Breast epithelium (tissue), 4 donors: ENCODE measurements around the gene ZNF503. TPM values are rescaled to one million over a fixed set of nuclear protein-coding genes. Genes with fewer than 3 reads are reported as not detected.

Experiments used
- DNase-seq, 2 donors: peaks; one replicate each; pipeline ENCODE4 v3.0.0-alpha.2; 2019; ENCODE audit warnings: low spot score in 2 of 2
- H3K27ac ChIP-seq, 2 donors: fragments of 200-600 bp; sonication (generic) in 1 of 2; one replicate each; pipeline ENCODE4 v1.5.1; 2016 to 2019; ENCODE audit warnings: mild to moderate bottlenecking in 1 of 2
- H3K27me3 ChIP-seq, 2 donors: fragments of 200-600 bp; sonication (generic) in 1 of 2; one replicate each; pipeline versions ENCODE4 v1.5.1 to v1.6.0; 2017 to 2019; ENCODE audit warnings: control low read depth in 1 of 2, mild to moderate bottlenecking in 1 of 2
- H3K36me3 ChIP-seq: fragments of 200-600 bp; one replicate; pipeline ENCODE4 v1.5.1; 2019
- H3K4me1 ChIP-seq, 2 donors: fragments of 200-600 bp; sonication (generic); one replicate each; pipeline ENCODE4 v1.5.1; 2016 to 2019; ENCODE audit warnings: control low read depth in 1 of 2
- H3K4me3 ChIP-seq, 3 donors: fragments of 200-600 bp; sonication (generic); 1 replicate in 2 of 3; 2 replicates in 1 of 3; pipeline ENCODE4 v1.5.1; 2016 to 2019; ENCODE audit warnings: mild to moderate bottlenecking in 3 of 3, moderate library complexity in 2 of 3
- H3K9me3 ChIP-seq, 2 donors: fragments of 200-600 bp; sonication (generic) in 1 of 2; one replicate each; pipeline ENCODE4 v1.5.1; 2016 to 2019; ENCODE audit warnings: control low read depth in 1 of 2
- POLR2A ChIP-seq: fragments of 450-650 bp; IDR thresholded peaks from one replicate; pipeline ENCODE4 v1.6.1; 2016; ENCODE audit warnings: antibody characterized with exemption, mild to moderate bottlenecking, moderate library complexity
- POLR2AphosphoS5 ChIP-seq, 3 donors: sonication (generic); formaldehyde crosslinking; IDR thresholded peaks; one replicate each; pipeline ENCODE4 v1.6.1; 2017; ENCODE audit warnings: antibody characterized with exemption in 3 of 3
- intact Hi-C: fragments of 100-400 bp; cut with DNase I; formaldehyde crosslinking; loops from one replicate; pipeline ENCODE4 v1.15.1; 2023; ENCODE audit warnings: low total_unique reads
- total RNA-seq, 3 donors: library from RNA; depleted of rRNA; stranded (reverse); fragments of >200 nt; gene quantifications; one replicate each; pipeline ENCODE4 v1.1.0, GENCODE V29; 2016
- TF ChIP-seq, protein P1 (sequence below), 3 donors: fragments of 450-650 bp; IDR thresholded peaks; one replicate each; pipeline ENCODE4 v1.5.1; 2016 to 2017; ENCODE audit warnings: antibody characterized with exemption in 3 of 3, mild to moderate bottlenecking in 3 of 3, moderate library complexity in 3 of 3

Gene ZNF503
- total RNA-seq, 3 donors from 2014 or later: 3.6 to 10.9 (median 7.6) TPM

DNA sequence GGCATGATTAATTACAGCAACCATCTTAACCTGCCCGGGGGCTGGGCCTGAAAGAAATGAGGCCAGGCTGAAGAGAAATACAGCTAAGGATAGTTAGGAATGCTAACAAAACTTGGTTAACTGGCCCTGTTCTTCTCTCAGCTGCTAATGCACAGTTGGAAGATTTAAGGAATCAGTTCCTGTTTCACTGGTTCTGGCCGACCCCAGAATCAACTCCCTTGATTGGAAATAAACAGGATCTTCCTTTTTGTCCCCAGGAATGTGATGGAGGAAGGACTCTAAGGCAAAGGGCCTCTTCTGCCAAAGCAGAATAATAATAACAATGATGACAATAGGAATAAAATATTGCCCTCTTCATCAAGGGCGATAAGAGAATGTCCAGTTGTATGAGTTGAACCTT, 26.4 kb upstream of the ZNF503 start:
- Histone ChIP-seq H3K27me3 (no peaks in the 10 kb centered on the region), H3K36me3 (no peaks in the 10 kb centered on the region), H3K4me1 (peaks cover 0 to 5% of the 10 kb centered on the region in 2 donors), H3K9me3 (no peaks in the 10 kb centered on the region), H3K27ac (peak overlapping the region in 1 of 2 donors; percentile 10), H3K4me3 (no peak overlapping the region)
- intact Hi-C loops: no loop called here
- TF ChIP-seq, protein P1, sequence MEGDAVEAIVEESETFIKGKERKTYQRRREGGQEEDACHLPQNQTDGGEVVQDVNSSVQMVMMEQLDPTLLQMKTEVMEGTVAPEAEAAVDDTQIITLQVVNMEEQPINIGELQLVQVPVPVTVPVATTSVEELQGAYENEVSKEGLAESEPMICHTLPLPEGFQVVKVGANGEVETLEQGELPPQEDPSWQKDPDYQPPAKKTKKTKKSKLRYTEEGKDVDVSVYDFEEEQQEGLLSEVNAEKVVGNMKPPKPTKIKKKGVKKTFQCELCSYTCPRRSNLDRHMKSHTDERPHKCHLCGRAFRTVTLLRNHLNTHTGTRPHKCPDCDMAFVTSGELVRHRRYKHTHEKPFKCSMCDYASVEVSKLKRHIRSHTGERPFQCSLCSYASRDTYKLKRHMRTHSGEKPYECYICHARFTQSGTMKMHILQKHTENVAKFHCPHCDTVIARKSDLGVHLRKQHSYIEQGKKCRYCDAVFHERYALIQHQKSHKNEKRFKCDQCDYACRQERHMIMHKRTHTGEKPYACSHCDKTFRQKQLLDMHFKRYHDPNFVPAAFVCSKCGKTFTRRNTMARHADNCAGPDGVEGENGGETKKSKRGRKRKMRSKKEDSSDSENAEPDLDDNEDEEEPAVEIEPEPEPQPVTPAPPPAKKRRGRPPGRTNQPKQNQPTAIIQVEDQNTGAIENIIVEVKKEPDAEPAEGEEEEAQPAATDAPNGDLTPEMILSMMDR (IDR thresholded peaks at IDR 0.05): no peak
- TF ChIP-seq POLR2AphosphoS5 (IDR thresholded peaks at IDR 0.05): no peak
- TF ChIP-seq POLR2A: no peak
- no peak for DNase-seq

DNA sequence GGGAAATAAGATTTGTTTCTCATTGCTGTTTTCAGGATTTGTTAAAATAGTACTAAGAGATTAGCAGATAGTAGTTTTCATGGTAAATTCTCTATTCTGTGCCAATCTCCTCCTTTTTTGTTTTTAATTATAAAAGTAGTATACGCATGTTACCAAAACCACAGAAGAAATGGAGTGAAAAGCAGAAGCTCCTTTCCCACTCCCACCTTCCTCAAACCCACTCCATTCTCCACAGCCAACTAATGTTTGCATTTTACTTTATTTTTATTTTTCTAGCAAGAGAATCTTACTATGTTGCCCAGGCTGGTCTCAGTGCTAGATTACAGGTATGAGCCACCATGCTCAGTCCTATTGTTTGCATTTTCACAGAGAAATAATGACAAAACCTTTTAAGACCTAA, 25.3 kb upstream of the ZNF503 start:
- intact Hi-C loops: no loop called here
- no peaks in the 10 kb centered on the region for H3K9me3 ChIP-seq

DNA sequence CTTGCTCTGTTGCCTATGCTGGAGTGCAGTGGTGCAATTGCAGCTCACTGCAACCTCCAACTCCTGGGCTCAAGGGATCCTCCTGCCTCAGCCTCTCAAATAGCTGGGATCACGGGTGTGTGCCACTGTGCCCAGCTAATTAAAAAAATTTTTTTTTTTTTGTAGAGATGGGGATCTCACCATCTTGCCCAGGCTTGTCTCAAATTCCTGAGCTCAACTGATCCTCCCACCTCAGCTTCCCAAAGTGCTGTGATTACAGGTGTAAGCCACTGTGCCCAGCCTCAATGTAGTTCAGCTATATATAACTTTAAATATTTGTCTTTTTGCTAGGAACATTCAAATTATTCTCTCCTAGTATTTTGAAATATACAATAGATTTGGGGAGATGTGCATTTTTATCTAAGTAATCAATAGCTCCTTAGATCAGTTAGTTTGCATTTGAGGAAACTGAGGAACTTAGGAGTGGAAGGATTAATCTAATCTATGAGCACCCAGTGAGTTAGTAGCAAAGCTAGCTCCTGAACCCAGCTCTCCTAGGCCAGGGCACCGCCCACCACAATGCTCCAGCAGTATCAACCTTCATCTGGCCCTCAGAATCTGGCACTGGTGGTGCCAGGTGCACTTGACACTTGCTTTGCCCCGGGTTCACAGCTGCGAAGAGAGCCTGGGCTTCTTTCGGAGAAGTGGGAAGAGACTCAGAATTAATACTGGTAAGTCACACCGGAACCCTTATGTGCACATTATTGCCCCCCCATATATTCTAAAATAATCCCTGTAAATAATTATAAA, 23.9 kb upstream of the ZNF503 start:
- intact Hi-C loops: no loop called here

More for the DNA sequence above, 25.3 kb upstream of the ZNF503 start:
- Histone ChIP-seq H3K4me1 (peaks cover 0 to 5% of the 10 kb centered on the region in 2 donors), H3K4me3 (no peak overlapping the region), H3K27me3 (no peaks in the 10 kb centered on the region), H3K27ac (no peak overlapping the region), H3K36me3 (no peaks in the 10 kb centered on the region)
- DNase-seq: no peak
- TF ChIP-seq, protein P1 (IDR thresholded peaks at IDR 0.05): no peak
- no peak for TF ChIP-seq POLR2A
- no peak for TF ChIP-seq POLR2AphosphoS5 (IDR thresholded peaks at IDR 0.05)

DNA sequence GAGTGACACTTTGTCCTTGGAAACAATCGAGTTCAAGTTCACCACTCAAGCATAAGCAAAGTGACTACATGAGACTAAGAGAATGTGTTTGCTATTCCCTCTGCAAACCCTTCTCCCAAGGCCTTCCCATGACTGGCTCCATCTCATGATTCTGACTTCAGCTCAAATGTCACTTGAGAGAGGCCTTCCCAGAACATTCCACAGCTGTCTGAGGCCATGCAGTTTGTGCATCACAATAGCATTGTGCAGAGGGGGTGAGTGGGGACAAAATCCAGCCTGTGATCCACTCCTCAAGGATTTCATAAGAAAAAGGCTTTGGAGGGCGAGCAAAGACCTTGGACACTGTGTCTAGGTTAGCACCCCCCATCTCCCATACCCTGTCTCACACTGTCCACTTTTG, 23.0 kb upstream of the ZNF503 start:
- Histone ChIP-seq H3K4me1 (no peaks in the 10 kb centered on the region), H3K9me3 (no peaks in the 10 kb centered on the region), H3K36me3 (no peaks in the 10 kb centered on the region), H3K27ac (no peak overlapping the region), H3K27me3 (no peaks in the 10 kb centered on the region), H3K4me3 (no peak overlapping the region)
- no peak for DNase-seq
- intact Hi-C loops: no loop called here
- TF ChIP-seq POLR2A: no peak
- no peak for TF ChIP-seq POLR2AphosphoS5 (IDR thresholded peaks at IDR 0.05)
- TF ChIP-seq, protein P1 (IDR thresholded peaks at IDR 0.05): no peak

More for the DNA sequence above, 23.9 kb upstream of the ZNF503 start:
- Histone ChIP-seq H3K4me3 (no peak overlapping the region), H3K9me3 (no peaks in the 10 kb centered on the region), H3K27me3 (no peaks in the 10 kb centered on the region), H3K27ac (no peak overlapping the region), H3K36me3 (no peaks in the 10 kb centered on the region), H3K4me1 (peaks cover 0 to under 1% of the 10 kb centered on the region in 2 donors)
- TF ChIP-seq POLR2AphosphoS5 (IDR thresholded peaks at IDR 0.05) (no peak), POLR2A (no peak)
- TF ChIP-seq, protein P1 (IDR thresholded peaks at IDR 0.05): no peak
- DNase-seq: no peak

DNA sequence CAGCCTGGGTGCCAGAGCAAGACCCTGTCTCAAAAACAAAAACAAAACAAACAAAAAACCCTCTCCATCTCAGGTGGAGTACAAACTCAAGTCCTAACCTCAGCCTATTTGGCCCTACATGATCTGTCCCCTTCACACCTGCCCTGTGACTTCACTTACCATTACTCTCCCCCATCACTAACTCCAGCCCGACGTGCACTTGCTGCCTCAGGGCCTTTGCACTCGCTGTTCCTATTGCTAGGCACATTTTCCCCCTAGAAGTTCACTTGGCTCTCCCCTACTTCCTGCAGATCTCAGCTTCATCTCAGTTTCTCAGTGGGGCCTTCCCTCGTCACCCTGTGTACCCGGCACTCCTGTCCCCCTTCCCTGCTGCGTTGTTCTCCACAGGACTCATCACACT, 21.3 kb upstream of the ZNF503 start:
- TF ChIP-seq, protein P1 (IDR thresholded peaks at IDR 0.05): no peak
- TF ChIP-seq POLR2A (no peak), POLR2AphosphoS5 (IDR thresholded peaks at IDR 0.05) (no peak)
- H3K4me3 ChIP-seq: no peak overlapping the region

More for the DNA sequence above, 21.3 kb upstream of the ZNF503 start:
- no peak overlapping the region for H3K27ac ChIP-seq
- H3K9me3 ChIP-seq: no peaks in the 10 kb centered on the region
- intact Hi-C loops: no loop called here
- H3K36me3 ChIP-seq: no peaks in the 10 kb centered on the region
- no peak for DNase-seq
- H3K4me1 ChIP-seq: no peaks in the 10 kb centered on the region
- no peaks in the 10 kb centered on the region for H3K27me3 ChIP-seq
